Dedifferentiated amniotic fluid mesenchymal stem cell (primary cell): Measurements from ENCODE around the gene SLC25A42.
A peak's percentile ranks its signal among the peaks of the same experiment; 100 is the strongest.
"Not testable (repeated sequence)": the region's sequence is repeated elsewhere in the genome, so short reads cannot be mapped to it uniquely, and the experiment has no call there.

ENCODE experiments used
- DNase-seq: peaks from one replicate; pipeline ENCODE4 v3.0.0-alpha.2; 2016; ENCODE audit errors: extremely low spot score

The SLC25A42 gene

DNA sequence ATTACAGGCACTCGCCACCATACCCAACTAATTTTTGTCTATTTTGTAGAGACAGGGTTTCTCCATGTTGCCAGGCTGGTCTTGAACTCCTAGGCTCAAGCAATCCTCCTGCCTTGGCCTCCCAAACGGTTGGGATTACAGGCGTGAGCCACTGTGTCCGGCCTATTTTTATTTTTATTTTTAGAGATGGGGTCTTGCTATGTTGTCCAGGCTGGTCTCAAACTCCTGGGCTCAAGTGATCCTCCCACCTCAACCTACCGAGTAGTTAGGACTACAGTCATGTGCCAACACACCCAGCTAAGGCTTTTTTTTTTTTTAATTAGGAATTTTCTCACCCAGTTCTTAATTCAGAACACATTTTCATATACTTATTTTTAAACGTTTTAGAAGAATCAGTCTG, 71.9 kb downstream of the SLC25A42 start:
- not testable (repeated sequence) for DNase-seq

DNA sequence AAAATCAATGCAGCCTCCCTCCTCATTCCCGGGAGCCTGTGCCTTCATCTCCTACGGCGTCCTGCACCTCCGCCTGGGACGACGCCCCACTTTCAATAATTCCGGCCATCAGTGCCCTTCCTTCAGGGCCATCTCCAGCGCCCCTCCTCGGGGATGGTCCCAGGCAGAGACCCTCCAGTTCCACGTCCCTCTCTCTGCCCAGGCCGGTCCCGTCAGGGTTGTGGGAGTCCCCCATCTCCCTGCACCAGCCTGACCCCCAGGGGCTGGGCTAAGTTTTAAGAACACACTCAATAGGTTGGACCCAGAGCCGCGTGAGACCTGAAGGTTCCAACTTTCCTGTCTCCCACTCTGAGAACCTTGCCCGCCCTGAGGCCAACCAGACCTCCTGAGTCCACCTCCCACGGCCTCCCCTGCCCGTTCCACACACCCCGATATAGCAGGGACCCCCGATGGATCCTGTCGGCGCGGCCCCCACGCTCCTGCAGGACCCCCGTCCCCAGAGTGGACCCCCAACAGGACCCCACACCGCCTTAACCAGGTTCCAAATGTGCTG, 73.8 kb downstream of the SLC25A42 start:
- DNase-seq, result no peak

- peak; percentile 99 for DNase-seq
Observed at GRCh38 chr19:19138109-19138981, 74.6 kb downstream of the SLC25A42 start, which contains the start of gene TMEM161A. Gene TMEM161A, minus strand, starts transcription at chr19:19138478. Its CDS starts 50 bp downstream, at chr19:19138428.

DNA sequence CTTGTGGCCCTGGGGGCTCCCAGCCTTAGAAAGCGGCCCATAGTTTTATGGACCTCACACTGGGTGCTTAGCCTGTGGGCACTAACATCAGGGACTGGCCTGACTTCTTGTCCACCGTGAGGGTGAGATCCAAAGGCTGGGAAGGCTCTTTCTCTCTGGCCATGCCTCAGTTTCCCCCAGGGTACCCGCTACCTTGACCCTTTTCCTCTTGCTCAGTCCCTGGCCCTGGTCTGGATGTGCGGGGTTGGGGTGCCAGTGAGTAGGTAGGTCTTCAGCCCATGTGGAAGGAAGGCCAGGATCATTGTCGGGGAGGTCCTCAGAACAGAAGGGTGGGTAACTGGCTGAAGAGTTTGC, 76.1 kb downstream of the SLC25A42 start:
- DNase-seq, result no peak

GRCh38 chr19:19140476-19140875, 76.7 kb downstream of the SLC25A42 start:
- no peak for DNase-seq

- DNase-seq, result no peak
Observed at GRCh38 chr19:19142347-19142746, 78.6 kb downstream of the SLC25A42 start.

- DNase-seq, result no peak
Observed at GRCh38 chr19:19145281-19145680, 81.5 kb downstream of the SLC25A42 start.

- peak; percentile 32 for DNase-seq
Observed at GRCh38 chr19:19145684-19146608, 82.2 kb downstream of the SLC25A42 start.

- no peak for DNase-seq
Observed at GRCh38 chr19:19146865-19147264, 83.1 kb downstream of the SLC25A42 start.

DNA sequence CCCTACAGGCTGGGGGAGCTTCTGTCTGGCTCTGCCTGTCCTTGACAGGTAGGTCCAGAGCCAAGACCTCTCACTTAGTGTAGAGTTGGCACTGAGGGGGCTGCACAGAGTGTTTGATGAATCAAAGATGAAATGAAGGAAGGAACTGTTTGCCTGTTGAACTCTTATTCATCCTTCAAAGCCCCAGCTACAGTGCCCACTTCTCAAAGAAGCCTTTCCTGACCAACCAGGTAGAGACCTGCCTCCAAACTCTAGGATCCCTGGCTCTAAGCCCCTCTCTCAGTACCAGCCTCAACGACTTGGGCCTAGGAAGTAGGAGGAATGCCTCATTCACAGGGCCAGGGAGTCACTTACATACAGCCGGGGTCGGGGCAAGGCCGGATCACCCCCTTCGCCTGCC, 83.5 kb downstream of the SLC25A42 start:
- DNase-seq, result no peak

GRCh38 chr19:19148504-19148903, 84.7 kb downstream of the SLC25A42 start:
- DNase-seq, result not testable (repeated sequence)

GRCh38 chr19:19149435-19149834, 85.6 kb downstream of the SLC25A42 start:
- no peak for DNase-seq

- DNase-seq, result no peak
Observed at GRCh38 chr19:19151418-19151817, 87.6 kb downstream of the SLC25A42 start.

DNA sequence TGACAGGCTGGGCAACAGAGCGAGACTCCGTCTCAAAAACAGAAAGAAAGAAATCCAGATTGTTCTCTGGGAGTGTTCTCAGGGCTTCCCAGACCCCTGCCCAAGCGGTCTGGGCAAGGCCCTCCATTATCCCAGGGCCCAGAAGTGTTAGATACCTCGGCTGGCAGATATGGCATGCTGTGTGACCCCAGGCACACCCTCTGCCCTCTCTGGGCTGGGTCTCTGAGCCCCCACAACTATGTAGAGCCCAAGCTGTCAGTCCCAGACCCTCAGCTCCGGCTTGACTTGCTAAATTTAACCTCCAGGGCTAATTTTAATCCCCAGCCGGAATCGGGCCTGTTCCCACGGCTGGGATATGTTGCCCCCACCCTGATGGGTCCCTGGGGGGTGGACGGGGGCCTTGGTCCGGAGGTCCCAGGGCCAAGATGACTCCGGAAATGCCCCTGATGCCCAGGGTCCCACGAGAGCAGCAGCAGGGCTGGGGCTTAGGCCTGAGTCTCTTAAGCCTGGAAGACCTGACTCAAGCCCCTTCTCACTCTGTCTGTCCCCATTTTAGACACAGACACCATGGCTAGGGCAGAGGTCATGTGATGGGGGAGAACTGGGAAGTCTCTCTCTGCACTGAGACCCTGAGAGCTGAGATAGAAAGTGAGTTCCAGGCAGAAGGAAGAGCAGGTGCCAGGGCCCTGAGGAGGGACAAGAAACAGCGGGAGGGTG, 89.0 kb downstream of the SLC25A42 start:
- DNase-seq, result no peak

GRCh38 chr19:19154768-19155494, 91.1 kb downstream of the SLC25A42 start:
- no peak for DNase-seq

DNA sequence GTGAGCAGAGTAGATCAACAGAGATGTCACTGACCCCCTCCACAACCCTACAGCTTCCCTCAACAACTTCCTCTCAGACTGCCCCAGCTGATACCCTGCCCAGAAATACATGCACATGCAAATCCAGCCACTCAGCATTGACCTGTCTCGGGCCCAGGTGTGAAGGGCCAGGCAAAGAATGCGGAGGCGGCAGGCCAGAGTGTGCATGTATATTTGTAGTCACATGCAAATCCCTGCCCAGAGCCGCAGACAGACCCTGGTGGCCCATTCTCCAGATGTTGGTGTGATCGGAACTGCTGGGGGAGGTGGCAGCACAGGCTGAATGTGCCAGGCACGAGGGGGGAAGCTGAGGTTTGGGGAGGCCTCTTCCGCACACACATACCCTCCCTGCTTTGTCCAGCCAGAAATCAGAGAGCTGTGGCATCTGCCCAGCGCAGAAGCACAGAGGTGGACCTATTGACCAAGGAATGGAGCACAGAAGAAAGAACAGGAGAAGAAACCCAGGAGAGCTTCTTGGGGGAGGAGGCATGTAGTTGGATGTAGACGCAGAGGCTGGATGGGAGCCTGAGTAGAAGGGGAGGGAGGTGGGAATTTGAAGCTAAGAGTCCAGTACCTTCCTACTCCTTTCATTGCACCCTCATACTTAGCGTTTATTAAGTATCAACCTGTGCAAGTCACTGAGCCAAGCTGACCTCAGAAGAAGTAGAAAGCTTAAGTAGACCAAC, 91.9 kb downstream of the SLC25A42 start:
- DNase-seq, result no peak

DNA sequence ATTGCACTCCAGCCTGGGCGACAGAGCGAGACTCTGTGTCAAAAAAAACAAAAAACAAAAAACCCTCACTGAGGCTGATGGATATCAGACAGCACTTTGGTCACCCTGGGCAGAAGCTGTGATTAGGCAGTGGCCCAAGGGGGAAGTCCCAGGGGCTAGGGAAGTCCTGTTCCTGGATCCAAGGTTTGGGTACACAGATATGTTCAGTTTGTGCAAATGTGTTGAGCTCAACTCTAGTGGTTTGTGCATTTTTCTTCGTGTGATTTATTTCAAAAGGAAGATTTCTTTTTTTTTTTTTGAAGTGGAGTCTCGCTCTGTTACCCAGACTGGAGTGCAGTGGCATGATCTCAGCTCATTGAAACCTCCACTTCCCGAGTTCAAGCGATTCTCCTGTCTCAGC, 94.0 kb downstream of the SLC25A42 start:
- DNase-seq, result no peak

GRCh38 chr19:19159534-19159933, 95.7 kb downstream of the SLC25A42 start:
- no peak for DNase-seq

DNA sequence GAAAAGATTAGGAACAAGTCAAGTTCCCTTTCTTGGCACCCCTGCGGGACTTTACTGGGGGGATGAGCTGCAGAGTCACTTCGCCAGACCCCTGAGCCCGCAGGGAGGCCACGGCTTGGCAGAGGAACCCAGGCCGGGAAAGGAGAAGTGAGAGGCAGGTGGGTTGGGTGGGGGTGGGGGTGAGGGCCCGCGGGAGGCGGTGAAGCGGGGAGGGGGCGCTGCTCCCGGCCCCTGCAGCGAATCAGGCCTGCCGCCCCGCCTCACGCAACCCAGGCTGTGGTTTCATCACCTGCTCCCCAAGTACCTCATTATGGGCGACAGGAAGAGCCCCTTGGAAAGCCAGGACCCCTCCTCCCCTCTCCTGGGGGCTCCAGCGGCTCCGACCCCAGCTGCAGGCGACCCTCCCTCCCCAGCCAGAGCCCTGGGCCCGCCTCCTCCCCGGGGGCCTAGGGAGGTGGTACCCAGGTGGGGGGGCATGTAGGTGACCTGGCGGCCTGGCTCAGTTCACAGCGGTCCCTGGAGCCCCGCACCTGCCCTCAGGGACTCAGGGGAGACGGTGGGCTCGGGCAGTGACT, 96.8 kb downstream of the SLC25A42 start:
- no peak for DNase-seq

GRCh38 chr19:19162495-19162894, 98.7 kb downstream of the SLC25A42 start:
- DNase-seq, result no peak
